Neural progenitor cell (in vitro differentiated cells): ENCODE data around the gene WWTR1.

Experiments
- CTCF ChIP-seq: fragments of 200-600 bp; sonication (generic); IDR thresholded peaks from 2 replicates; pipeline ENCODE4 v1.5.1; 2017; ENCODE audit warnings: antibody characterized with exemption, mild to moderate bottlenecking
- EZH2phosphoT487 ChIP-seq: fragments of 200-600 bp; sonication (generic); IDR thresholded peaks from 2 replicates; pipeline ENCODE4 v1.6.1; 2017; ENCODE audit warnings: antibody characterized with exemption

- TF ChIP-seq EZH2phosphoT487 (no peak), CTCF (no peak)
Measured at GRCh38 chr3:149640976-149641728, 16.7 kb downstream of the WWTR1 start.
